ENCODE measurements around the gene G3BP1.
"Not testable (repeated sequence)": the region's sequence is repeated elsewhere in the genome, so short reads cannot be mapped to it uniquely, and the experiment has no call there.

Gene G3BP1

DNA sequence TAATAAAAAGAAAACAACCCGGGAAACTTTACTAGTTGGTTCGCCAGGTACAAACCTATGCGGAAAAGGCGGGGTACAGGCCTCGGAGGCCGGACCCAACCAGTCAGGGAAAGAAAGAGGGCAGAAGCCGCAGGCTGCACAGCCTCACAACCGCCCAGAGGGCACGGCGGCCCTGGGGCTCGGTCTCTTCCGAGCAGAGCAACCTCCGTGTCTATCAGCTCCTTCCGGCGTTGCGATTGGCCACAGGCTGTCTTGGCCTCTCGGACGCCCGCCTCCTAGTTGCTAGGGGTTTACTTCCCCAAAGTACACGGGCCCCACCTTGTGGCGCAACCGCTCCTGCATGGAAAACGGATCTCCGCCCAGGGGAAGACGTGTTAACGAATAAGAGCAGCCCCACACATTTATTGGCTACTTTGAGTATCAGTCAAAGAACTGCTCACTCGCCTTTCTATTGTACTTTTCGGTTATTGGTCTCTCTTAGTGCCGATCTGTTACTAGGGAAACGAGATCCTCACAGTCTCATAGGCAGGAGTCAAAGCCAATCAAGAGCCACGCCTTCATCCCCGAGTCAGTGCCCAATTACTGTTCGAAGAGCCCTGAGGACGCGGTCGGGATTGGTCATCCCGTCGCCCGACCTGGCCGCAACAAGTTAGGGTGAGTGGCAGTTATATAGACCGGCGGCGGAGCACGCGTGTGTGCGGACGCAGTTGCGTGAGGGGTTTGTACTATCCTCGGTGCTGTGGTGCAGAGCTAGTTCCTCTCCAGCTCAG is at the start of gene G3BP1:
G3BP1 (plus strand) TSS at position 696 of the 770 bp plus-strand sequence. CDS start 14,667 bp downstream, outside the sequence.
- peak; percentile 95 for DNase-seq (ENCODE audit: low read depth)

DNA sequence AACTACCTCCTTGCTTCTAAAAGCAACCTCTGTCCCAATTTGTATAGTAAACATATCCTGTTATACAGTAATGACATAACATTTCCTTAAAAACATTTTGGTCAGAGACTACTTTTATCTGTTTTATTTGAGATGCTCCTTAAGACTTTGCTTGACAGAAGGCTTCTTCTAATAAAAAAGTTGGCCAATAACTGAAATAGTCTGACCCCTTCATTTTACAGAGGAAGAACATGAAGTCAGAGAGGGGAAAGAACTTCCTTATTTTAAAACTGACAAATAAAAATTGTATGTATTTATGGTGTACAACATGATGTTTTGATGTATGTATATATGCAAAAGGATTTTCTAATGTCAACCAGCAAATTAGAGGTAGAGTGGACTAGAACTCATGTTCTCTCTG is 49.2 kb upstream of the G3BP1 start:
- no peak for DNase-seq (ENCODE audit: low read depth)

GRCh38 chr5:151724360-151724759 is 47.4 kb upstream of the G3BP1 start:
- DNase-seq (ENCODE audit: low read depth) = no peak

- DNase-seq (ENCODE audit: low read depth) = not testable (repeated sequence)
These were observed 42.2 kb upstream of the G3BP1 start for GRCh38 chr5:151729597-151729996.

DNA sequence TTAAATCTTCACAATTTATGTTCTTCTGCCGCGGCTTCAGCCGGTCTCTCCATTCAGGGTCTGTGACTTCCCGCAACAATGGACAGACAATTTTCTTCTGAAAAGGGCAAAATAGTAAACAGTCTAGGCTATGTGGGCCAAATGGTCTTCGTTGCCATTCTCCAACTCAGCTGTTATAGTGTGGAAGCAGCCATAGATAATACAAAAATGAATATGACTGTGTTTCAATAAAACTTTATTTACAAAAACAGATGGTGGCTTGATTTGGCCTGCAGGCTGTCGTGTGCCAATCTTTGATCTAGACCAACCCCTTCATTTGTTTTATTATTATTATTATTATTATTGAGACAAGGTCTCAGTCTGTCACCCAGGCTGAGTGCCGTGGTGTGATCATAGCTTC is 41.4 kb upstream of the G3BP1 start:
- no peak for DNase-seq (ENCODE audit: low read depth)

DNA sequence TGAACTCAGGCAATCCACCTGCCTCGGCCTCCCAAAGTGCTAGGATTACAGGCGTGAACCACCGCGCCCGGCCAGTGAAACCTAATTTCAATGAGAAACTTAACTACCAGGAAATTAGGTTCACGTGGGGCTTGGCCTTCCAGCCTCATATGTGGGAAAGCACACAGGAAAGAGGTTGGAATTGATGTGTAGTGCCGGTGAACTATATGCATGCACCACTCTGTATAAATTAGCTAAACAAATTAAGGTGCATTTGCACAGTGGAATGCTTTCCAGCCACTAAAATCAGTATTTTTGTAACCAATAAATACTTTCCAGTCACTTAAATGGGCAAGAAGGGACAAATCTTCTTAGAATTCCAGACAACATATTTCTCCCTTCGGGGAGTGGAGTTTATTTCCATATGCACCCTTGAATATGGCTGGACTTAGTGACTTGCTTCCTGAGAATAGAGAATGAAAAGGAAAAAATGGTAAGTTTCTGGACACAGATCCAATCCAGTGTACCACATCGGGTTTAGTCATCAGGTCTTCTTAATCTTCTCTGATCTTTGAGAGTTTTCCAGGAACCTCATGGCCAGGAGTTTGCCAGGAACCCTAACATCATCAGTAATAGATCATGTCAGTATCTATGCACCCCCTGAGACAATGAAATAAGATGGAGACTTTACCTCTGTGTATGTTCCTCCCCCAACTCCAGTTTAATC is 38.2 kb upstream of the G3BP1 start:
- DNase-seq (ENCODE audit: low read depth) = no peak

GRCh38 chr5:151734064-151734408 is 37.7 kb upstream of the G3BP1 start:
- no peak for DNase-seq (ENCODE audit: low read depth)

GRCh38 chr5:151735646-151736045 is 36.1 kb upstream of the G3BP1 start:
- no peak for DNase-seq (ENCODE audit: low read depth)

DNA sequence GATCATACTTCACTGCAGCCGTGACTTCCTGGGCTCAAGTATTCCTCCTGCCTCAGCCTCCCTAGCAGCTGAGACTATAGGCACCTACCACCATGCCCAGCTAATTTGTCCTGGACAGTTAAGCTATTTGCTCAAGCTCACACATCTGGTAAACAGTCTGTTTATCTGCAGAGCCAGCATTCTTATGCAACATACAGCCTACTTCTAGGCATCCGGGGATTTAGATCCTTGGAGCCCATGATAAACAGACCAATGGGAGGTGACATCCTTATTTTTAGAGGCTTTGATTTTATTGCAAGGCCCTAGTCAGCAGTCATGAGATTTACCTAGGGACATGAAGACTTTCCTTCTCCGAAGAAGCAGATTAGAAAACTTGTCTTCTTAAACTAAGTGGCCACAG is 34.3 kb upstream of the G3BP1 start:
- no peak for DNase-seq (ENCODE audit: low read depth)

- no peak for DNase-seq (ENCODE audit: low read depth)
These were observed 33.5 kb upstream of the G3BP1 start for GRCh38 chr5:151738125-151738848.

DNA sequence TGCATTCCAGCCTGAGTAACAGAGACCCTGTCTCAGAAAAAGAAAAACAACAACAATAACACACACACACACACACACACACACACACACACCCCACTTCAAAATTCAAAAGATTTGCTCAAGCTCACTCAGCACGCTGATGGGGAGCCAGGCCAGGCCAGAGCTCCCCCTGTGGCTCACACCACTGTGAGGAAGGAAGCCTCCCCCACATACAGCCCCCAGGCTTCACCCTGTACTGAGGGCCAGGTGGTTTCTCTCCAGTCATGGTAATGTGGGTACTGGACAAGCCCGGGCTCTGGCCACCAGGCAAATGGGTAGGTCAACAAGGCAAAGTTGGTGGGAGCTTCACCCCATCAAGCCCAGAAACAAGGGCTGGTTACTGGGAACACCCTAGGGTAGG is 32.4 kb upstream of the G3BP1 start:
- no peak for DNase-seq (ENCODE audit: low read depth)

- no peak for DNase-seq (ENCODE audit: low read depth)
These were observed 31.8 kb upstream of the G3BP1 start for GRCh38 chr5:151739939-151740335.

DNA sequence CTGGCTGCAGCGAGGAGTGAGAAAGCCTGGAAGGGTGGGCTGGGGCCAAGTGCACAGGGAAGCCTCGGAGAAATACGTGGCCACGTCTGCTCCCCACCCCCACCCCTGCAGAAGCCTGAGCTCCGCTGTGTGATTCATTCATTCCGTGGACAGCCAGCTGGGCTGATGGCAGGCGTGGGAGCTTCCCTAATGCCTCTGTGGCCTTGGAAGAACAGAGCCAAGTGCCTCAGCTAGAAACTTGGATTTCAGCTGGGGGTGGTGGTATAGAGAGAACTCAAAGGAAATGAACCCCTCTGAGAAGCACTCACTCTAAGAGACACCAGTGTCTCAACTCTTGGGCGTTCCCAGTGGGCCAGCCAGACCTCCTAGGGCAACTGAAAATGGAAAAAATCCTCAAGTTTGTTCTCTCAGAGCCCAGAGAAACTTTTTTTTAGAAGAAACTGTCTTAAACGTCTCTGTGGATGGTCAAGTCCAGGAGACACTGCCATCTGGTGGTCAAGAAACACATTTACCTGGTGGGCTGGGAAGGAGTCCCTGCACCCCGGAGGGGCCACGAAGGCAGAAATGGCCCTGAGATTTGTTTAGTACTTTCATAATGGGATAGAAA is 31.3 kb upstream of the G3BP1 start:
- no peak for DNase-seq (ENCODE audit: low read depth)

GRCh38 chr5:151740958-151741373 is 30.8 kb upstream of the G3BP1 start:
- DNase-seq (ENCODE audit: low read depth) = no peak

DNA sequence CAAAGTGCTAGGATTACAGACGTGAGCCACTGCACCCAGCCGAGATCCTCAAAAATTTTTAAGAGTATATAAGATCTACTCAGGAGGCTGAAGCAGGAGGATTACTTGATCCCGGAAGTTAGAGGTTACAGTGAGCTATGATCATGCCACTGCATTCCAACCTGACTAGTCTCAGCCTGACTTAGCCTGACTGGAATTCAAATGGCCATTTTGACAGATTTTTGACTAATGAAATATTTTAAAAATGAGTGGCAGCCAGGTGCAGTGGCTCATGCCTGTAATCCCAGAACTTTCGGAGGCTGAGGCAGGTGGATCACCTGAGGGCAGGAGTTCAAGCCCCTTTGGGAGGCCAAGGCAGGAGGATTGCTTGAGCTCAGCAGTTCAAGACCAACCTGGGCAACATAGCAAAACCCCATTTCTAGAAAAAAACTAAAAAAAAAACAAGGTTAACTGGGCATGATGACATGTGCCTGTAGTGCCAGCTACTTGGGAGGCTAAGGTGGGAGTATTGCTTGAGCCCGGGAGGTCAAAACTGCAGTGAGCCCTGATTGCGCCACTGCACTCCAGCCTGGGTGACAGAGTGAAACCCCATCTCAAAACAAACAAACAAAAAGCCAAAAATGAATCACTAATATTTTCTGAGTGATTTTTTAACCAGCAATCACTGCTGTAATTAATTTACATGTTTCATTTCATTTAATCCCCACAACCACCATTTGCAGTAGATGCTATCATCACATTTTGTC is 29.9 kb upstream of the G3BP1 start:
- DNase-seq (ENCODE audit: low read depth) = no peak

DNA sequence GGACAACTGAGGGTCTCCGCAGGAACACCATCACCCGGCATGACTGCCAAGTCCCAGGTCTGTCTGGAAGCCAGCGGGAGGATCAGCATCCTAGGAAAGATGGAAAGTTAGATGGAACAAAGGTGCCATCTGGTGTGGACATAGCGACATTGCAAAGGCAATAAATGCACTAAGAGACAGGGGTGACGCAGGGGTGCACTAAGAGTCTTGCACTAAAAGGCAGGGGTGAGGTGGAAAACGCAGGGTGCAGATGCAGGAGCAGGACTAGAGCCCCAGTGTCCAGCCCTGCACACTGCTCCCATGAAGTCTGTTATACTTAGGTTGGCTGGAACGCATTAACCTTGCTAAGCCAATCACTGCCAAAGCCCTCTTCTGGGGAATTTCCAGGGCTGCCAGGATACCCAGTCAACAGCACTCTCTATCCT is 28.9 kb upstream of the G3BP1 start:
- DNase-seq (ENCODE audit: low read depth) = no peak

DNA sequence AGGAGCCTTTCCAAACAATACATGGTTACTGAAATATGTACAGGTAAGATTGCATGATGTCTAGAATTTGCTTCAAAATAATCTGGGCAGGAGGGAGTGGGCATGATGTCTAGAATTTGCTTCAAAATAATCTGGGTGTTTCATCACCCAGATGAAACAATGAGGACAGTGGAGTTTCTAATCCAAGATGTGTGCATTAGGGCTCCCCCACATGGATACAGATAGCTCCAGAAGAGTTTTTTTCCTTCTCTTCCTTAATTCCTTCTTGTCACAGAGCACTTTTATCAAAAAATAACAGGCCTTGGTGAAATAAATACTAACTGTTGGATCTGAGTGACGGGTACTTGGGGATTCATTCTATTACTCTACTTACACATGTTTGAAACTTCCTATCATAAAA is 28.2 kb upstream of the G3BP1 start:
- DNase-seq (ENCODE audit: low read depth) = no peak

- peak; percentile 20 for DNase-seq (ENCODE audit: low read depth)
These were observed 26.6 kb upstream of the G3BP1 start for GRCh38 chr5:151745071-151745705.

- DNase-seq (ENCODE audit: low read depth) = no peak
These were observed 21.6 kb upstream of the G3BP1 start for GRCh38 chr5:151750121-151750520.

- DNase-seq (ENCODE audit: low read depth) = no peak
These were observed 20.7 kb upstream of the G3BP1 start for GRCh38 chr5:151751091-151751490.

DNA sequence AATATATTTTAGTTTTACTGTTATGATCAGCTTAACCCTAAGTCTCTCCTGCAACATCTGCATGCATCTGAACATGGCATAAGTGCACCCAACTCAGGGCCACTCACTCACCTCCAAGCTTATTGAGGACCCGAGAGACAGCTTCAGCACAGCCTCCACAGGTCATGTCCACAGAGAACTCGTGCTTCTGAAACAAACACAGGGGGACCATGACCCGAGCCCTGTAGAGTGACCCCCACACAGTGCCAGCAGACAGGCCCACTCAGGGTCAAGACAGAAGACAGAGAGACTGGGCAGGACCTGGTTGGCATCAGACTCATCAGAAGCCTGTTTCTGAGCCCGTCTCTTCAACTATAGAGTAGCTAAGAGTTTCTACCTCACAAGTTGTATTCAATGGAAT is 20.2 kb upstream of the G3BP1 start:
- DNase-seq (ENCODE audit: low read depth) = no peak
